A673 (cell line): ENCODE results near the gene CLEC16A.

ENCODE experiments used
- EZH2 ChIP-seq: fragments of 200-600 bp; sonication (generic); IDR thresholded peaks from 2 replicates; pipeline ENCODE4 v1.6.1; 2017; ENCODE audit warnings: borderline replicate concordance, low read depth, mild to moderate bottlenecking, mixed read lengths, antibody characterized with exemption, low read length; ENCODE audit not compliant: poor library complexity, severe bottlenecking
- TF ChIP-seq, protein P1 (sequence below): fragments of 300-800, 200-600 bp; sonication (generic); conservative IDR thresholded peaks from 2 replicates; pipeline ENCODE4 v1.5.1; 2017; ENCODE audit warnings: low read depth, mild to moderate bottlenecking, antibody characterized with exemption, low read length, moderate library complexity, mixed read lengths

GRCh38 chr16:10990378-10990777, 46.0 kb downstream of the CLEC16A start:
- TF ChIP-seq, protein P1, sequence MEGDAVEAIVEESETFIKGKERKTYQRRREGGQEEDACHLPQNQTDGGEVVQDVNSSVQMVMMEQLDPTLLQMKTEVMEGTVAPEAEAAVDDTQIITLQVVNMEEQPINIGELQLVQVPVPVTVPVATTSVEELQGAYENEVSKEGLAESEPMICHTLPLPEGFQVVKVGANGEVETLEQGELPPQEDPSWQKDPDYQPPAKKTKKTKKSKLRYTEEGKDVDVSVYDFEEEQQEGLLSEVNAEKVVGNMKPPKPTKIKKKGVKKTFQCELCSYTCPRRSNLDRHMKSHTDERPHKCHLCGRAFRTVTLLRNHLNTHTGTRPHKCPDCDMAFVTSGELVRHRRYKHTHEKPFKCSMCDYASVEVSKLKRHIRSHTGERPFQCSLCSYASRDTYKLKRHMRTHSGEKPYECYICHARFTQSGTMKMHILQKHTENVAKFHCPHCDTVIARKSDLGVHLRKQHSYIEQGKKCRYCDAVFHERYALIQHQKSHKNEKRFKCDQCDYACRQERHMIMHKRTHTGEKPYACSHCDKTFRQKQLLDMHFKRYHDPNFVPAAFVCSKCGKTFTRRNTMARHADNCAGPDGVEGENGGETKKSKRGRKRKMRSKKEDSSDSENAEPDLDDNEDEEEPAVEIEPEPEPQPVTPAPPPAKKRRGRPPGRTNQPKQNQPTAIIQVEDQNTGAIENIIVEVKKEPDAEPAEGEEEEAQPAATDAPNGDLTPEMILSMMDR, result no peak
- no peak for TF ChIP-seq EZH2
